Peyer's patch (tissue), 4 donors: ENCODE results near the gene MFSD8.
"Not testable (repeated sequence)": the region's sequence is repeated elsewhere in the genome, so short reads cannot be mapped to it uniquely, and the experiment has no call there.

Experiments used
- POLR2A ChIP-seq, 2 donors: fragments of 450-650 bp; IDR thresholded peaks; one replicate each; pipeline ENCODE4 v1.5.1; 2017; ENCODE audit warnings: antibody characterized with exemption in 2 of 2, mild to moderate bottlenecking in 2 of 2, moderate library complexity in 2 of 2
- TF ChIP-seq, protein P1 (sequence below), 6 experiments: fragments of 450-650 bp in 4 of 6; fragments of 200-600 bp in 2 of 6; sonication (generic) in 1 of 6; IDR thresholded peaks; one replicate each; pipeline ENCODE4 v1.5.1; 2017 to 2019; ENCODE audit warnings: antibody characterized with exemption in 6 of 6, mild to moderate bottlenecking in 3 of 6, moderate library complexity in 1 of 6

- TF ChIP-seq POLR2A (IDR thresholded peaks at IDR 0.05): not testable (repeated sequence)
- TF ChIP-seq, protein P1, sequence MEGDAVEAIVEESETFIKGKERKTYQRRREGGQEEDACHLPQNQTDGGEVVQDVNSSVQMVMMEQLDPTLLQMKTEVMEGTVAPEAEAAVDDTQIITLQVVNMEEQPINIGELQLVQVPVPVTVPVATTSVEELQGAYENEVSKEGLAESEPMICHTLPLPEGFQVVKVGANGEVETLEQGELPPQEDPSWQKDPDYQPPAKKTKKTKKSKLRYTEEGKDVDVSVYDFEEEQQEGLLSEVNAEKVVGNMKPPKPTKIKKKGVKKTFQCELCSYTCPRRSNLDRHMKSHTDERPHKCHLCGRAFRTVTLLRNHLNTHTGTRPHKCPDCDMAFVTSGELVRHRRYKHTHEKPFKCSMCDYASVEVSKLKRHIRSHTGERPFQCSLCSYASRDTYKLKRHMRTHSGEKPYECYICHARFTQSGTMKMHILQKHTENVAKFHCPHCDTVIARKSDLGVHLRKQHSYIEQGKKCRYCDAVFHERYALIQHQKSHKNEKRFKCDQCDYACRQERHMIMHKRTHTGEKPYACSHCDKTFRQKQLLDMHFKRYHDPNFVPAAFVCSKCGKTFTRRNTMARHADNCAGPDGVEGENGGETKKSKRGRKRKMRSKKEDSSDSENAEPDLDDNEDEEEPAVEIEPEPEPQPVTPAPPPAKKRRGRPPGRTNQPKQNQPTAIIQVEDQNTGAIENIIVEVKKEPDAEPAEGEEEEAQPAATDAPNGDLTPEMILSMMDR (IDR thresholded peaks at IDR 0.05): not testable (repeated sequence)
These were observed 429 bp downstream of the MFSD8 start for GRCh38 chr4:127964426-127965061.
